ENCODE measurements around the gene NFRKB.

The NFRKB gene

GRCh38 chr11:129861702-129862522 lies 33.5 kb downstream of the NFRKB start:
- Histone ChIP-seq H3K36me3 (ENCODE audit: insufficient read depth, low read length) (peaks cover 35% of the 10 kb centered on the region), H3K9ac (ENCODE audit: low read length) (no peak overlapping the region), H3K9me3 (ENCODE audit: low read length) (no peaks in the 10 kb centered on the region), H3K27ac (ENCODE audit: low read depth, low read length, poor library complexity, severe bottlenecking) (no peak overlapping the region), H3K4me1 (ENCODE audit: insufficient read depth, low read length, severe bottlenecking) (no peaks in the 10 kb centered on the region), H2AFZ (ENCODE audit: low read length) (no peak overlapping the region), H3F3A (ENCODE audit: insufficient read depth, low read length) (no peaks in the 10 kb centered on the region), H3K4me2 (ENCODE audit: low read length) (no peak overlapping the region), H3K79me2 (ENCODE audit: insufficient read depth, low read length) (no peaks in the 10 kb centered on the region), H3K9me2 (ENCODE audit: low read depth, low read length) (no peaks in the 10 kb centered on the region), H3K4me3 (ENCODE audit: low read depth, low read length, poor library complexity, severe bottlenecking) (no peak overlapping the region), H3K27me3 (ENCODE audit: insufficient read depth, low read length) (no peaks in the 10 kb centered on the region), H4K20me1 (ENCODE audit: insufficient read depth, low read length) (no peaks in the 10 kb centered on the region)
- TF ChIP-seq EZH2 (IDR thresholded peaks at IDR 0.05; ENCODE audit: borderline replicate concordance, low read length) = no peak
- TF ChIP-seq CTCF (IDR thresholded peaks at IDR 0.05; ENCODE audit: low read length) = no peak

GRCh38 chr11:129856036-129856435 lies 39.3 kb downstream of the NFRKB start:
- no peaks in the 10 kb centered on the region for H3K27me3 ChIP-seq (ENCODE audit: insufficient read depth, low read length)
- no peaks in the 10 kb centered on the region; the same call in 1 of the 2 replicates for H3K36me3 ChIP-seq (ENCODE audit: insufficient read depth, low read length)
- H3K9me3 ChIP-seq (ENCODE audit: low read length) = no peaks in the 10 kb centered on the region
- H3K79me2 ChIP-seq (ENCODE audit: insufficient read depth, low read length) = no peaks in the 10 kb centered on the region
- no peak overlapping the region for H3K27ac ChIP-seq (ENCODE audit: low read depth, low read length, poor library complexity, severe bottlenecking)
- no peak for TF ChIP-seq CTCF (IDR thresholded peaks at IDR 0.05; ENCODE audit: low read length)
- TF ChIP-seq EZH2 (IDR thresholded peaks at IDR 0.05; ENCODE audit: borderline replicate concordance, low read length) = no peak
- H3F3A ChIP-seq (ENCODE audit: insufficient read depth, low read length) = no peaks in the 10 kb centered on the region
- H4K20me1 ChIP-seq (ENCODE audit: insufficient read depth, low read length) = no peaks in the 10 kb centered on the region
- no peak overlapping the region for H3K4me3 ChIP-seq (ENCODE audit: low read depth, low read length, poor library complexity, severe bottlenecking)
- peaks cover 12% of the 10 kb centered on the region for H3K4me1 ChIP-seq (ENCODE audit: insufficient read depth, low read length, severe bottlenecking)
- no peak overlapping the region for H3K4me2 ChIP-seq (ENCODE audit: low read length)
- H3K9me2 ChIP-seq (ENCODE audit: low read depth, low read length) = no peaks in the 10 kb centered on the region
- H2AFZ ChIP-seq (ENCODE audit: low read length) = no peak overlapping the region
- no peak overlapping the region for H3K9ac ChIP-seq (ENCODE audit: low read length)

GRCh38 chr11:129855086-129855485 lies 40.3 kb downstream of the NFRKB start:
- TF ChIP-seq EZH2 (IDR thresholded peaks at IDR 0.05; ENCODE audit: borderline replicate concordance, low read length) (no peak), CTCF (IDR thresholded peaks at IDR 0.05; ENCODE audit: low read length) (no peak)
- peaks cover 12% of the 10 kb centered on the region for H3K4me1 ChIP-seq (ENCODE audit: insufficient read depth, low read length, severe bottlenecking)
- H3K27ac ChIP-seq (ENCODE audit: low read depth, low read length, poor library complexity, severe bottlenecking) = no peak overlapping the region
- H3K27me3 ChIP-seq (ENCODE audit: insufficient read depth, low read length) = no peaks in the 10 kb centered on the region
- no peaks in the 10 kb centered on the region for H3K79me2 ChIP-seq (ENCODE audit: insufficient read depth, low read length)
- H3K9me2 ChIP-seq (ENCODE audit: low read depth, low read length) = no peaks in the 10 kb centered on the region
- H3K4me3 ChIP-seq (ENCODE audit: low read depth, low read length, poor library complexity, severe bottlenecking) = no peak overlapping the region
- H2AFZ ChIP-seq (ENCODE audit: low read length) = no peak overlapping the region
- H3K36me3 ChIP-seq (ENCODE audit: insufficient read depth, low read length) = no peaks in the 10 kb centered on the region; the same call in 1 of the 2 replicates
- no peak overlapping the region for H3K9ac ChIP-seq (ENCODE audit: low read length)
- H3K4me2 ChIP-seq (ENCODE audit: low read length) = no peak overlapping the region
- H3F3A ChIP-seq (ENCODE audit: insufficient read depth, low read length) = no peaks in the 10 kb centered on the region
- H4K20me1 ChIP-seq (ENCODE audit: insufficient read depth, low read length) = no peaks in the 10 kb centered on the region
- no peaks in the 10 kb centered on the region for H3K9me3 ChIP-seq (ENCODE audit: low read length)
